GM19043 (cell line): ENCODE data around the gene IPO4.

ENCODE experiments used
- ATAC-seq: cut with Tn5 transposase; IDR thresholded peaks from one replicate; pipeline ENCODE4 v1.9.1; 2021; ENCODE audit warnings: low read depth; ENCODE audit not compliant: unreplicated experiment

IPO4 gene

GRCh38 chr14:24195186-24196070 lies 6.8 kb upstream of the IPO4 start, which contains the start of gene TM9SF1:
Gene TM9SF1 (minus strand): TSS chr14:24195441. CDS start chr14:24195019, 422 bp downstream.
- ATAC-seq, result peak; percentile 85

GRCh38 chr14:24194873-24195185 lies 6.2 kb upstream of the IPO4 start:
- ATAC-seq, result no peak

GRCh38 chr14:24194186-24194872 lies 5.7 kb upstream of the IPO4 start:
- ATAC-seq, result no peak

GRCh38 chr14:24192933-24193332 lies 4.3 kb upstream of the IPO4 start:
- ATAC-seq, result no peak

- ATAC-seq, result no peak
Measured at GRCh38 chr14:24190416-24190815, 1.8 kb upstream of the IPO4 start.

- no peak for ATAC-seq
Measured at GRCh38 chr14:24189460-24189859, 844 bp upstream of the IPO4 start.

GRCh38 chr14:24189059-24189375 lies 401 bp upstream of the IPO4 start:
- no peak for ATAC-seq

GRCh38 chr14:24187539-24187915 lies 1.1 kb downstream of the IPO4 start:
- no peak for ATAC-seq

- no peak for ATAC-seq
Measured at GRCh38 chr14:24186831-24187538, 1.6 kb downstream of the IPO4 start.

GRCh38 chr14:24185741-24186140 lies 2.9 kb downstream of the IPO4 start:
- no peak for ATAC-seq

- no peak for ATAC-seq
Measured at GRCh38 chr14:24185026-24185425, 3.6 kb downstream of the IPO4 start.

- no peak for ATAC-seq
Measured at GRCh38 chr14:24184104-24184970, 4.3 kb downstream of the IPO4 start.

GRCh38 chr14:24183014-24183481 lies 5.6 kb downstream of the IPO4 start:
- no peak for ATAC-seq

- no peak for ATAC-seq
Measured at GRCh38 chr14:24182110-24182882, 6.3 kb downstream of the IPO4 start.

GRCh38 chr14:24181371-24182077 lies 7.1 kb downstream of the IPO4 start:
- no peak for ATAC-seq

GRCh38 chr14:24179961-24180796 lies 8.4 kb downstream of the IPO4 start:
- ATAC-seq, result no peak

GRCh38 chr14:24179294-24179960 lies 9.2 kb downstream of the IPO4 start:
- ATAC-seq, result no peak
